T-helper 1 cell (primary cell): ENCODE data around the gene ARHGEF28.
A peak's percentile ranks its signal among the peaks of the same experiment; 100 is the strongest.

Source experiments
- DNase-seq, 5 donors: peaks; one replicate each; pipeline ENCODE4 v3.0.0-alpha.2; 2012 to 2020
- total RNA-seq, 4 donors: gene quantifications; one replicate each; lab custom pipeline; 2026; lab: John Stamatoyannopoulos, UW

ARHGEF28 gene, protein sequence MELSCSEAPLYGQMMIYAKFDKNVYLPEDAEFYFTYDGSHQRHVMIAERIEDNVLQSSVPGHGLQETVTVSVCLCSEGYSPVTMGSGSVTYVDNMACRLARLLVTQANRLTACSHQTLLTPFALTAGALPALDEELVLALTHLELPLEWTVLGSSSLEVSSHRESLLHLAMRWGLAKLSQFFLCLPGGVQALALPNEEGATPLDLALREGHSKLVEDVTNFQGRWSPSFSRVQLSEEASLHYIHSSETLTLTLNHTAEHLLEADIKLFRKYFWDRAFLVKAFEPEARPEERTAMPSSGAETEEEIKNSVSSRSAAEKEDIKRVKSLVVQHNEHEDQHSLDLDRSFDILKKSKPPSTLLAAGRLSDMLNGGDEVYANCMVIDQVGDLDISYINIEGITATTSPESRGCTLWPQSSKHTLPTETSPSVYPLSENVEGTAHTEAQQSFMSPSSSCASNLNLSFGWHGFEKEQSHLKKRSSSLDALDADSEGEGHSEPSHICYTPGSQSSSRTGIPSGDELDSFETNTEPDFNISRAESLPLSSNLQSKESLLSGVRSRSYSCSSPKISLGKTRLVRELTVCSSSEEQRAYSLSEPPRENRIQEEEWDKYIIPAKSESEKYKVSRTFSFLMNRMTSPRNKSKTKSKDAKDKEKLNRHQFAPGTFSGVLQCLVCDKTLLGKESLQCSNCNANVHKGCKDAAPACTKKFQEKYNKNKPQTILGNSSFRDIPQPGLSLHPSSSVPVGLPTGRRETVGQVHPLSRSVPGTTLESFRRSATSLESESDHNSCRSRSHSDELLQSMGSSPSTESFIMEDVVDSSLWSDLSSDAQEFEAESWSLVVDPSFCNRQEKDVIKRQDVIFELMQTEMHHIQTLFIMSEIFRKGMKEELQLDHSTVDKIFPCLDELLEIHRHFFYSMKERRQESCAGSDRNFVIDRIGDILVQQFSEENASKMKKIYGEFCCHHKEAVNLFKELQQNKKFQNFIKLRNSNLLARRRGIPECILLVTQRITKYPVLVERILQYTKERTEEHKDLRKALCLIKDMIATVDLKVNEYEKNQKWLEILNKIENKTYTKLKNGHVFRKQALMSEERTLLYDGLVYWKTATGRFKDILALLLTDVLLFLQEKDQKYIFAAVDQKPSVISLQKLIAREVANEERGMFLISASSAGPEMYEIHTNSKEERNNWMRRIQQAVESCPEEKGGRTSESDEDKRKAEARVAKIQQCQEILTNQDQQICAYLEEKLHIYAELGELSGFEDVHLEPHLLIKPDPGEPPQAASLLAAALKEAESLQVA (N-terminal part only)
- 0 to 0.31 (median 0.15) reads per million in 4 donors for total RNA-seq

DNA sequence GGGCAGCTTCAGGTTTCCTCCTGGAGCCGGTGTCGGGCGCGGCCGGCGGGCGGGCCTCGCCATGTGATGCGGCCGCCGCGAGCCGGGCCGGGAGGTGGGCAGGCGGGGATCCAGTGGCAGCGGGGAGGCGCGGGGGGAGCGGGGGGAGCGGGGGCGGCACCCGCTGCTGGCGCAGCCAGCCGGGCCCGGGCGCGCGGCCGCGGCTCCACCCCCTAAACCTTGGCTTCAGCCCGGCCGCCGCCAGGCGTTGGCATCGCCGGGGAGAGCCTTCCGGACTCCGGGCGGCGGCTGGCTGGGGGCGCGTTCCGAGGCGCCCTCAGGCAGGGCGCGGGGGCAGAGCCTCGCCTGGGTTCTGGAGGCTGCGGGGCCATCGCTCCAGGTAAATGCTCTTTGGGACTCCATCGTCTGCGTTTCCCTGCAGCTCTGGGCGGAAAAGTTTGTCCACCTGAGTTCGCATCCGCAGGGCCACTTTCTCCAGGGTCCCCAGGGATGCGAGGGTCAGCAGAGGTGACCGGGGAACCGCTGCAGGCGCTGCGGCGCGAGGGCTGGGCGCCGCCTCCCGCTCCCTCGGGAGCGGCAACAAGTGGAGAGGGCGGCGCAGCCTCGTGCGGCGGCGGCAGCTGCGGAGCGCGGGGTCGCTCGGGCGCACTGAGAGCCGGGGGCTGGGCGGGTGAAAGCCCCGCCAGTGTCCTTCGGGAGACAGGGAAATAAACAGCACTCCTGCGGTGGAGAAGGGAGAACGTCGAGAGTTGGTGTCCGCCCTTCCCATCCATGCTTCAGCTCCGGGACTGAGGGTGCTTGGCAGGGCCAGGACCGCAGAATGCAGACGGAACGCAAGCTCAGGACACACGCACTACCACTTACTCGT is at the start of gene ARHGEF28:
TSS of gene ARHGEF28 (plus strand) at position 253 of the 868 bp plus-strand sequence. CDS start 58,656 bp downstream, outside the sequence.
- DNase-seq, result peak in 1 of 5 donors; percentile 18

DNA sequence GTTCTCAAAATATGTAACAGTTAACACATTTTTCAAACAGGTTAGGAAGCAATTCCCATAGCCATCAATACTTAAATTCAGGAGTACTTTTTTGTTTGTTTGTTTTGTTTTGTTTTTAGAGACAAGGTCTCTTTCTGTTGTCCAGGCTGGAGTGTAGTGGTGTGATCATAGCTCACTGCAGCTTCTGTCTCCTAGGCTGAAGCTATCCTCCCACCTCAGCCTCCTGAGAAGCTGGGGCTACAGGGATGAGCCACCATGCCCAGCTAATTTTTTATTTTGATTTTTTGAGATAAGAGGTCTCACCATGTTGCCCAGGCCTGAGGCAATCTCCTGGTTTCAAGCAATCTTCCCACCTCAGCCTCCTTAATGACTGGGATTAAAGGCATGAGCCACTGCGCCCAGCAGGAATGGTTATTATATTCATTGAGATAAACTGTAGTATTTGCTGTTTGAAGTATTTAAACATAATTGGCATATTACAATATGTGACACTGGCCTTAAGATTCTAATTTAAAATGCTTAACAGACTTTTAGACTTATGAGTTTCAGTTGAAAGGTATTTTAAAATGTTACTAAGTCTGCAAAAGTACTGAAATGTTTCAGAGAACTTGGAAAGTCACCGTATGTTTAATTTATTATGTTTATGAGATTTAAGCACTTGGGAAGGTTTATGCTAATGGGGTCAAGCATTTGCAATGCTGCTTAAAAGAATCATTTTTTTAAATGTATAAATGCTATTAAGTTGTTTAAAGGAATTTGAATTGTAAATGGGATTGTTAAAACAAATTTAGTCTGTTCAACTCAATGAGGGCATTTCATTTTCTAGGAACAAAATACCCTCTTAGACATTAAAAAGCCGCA is 43.5 kb upstream of the ARHGEF28 start:
- no peak for DNase-seq

DNA sequence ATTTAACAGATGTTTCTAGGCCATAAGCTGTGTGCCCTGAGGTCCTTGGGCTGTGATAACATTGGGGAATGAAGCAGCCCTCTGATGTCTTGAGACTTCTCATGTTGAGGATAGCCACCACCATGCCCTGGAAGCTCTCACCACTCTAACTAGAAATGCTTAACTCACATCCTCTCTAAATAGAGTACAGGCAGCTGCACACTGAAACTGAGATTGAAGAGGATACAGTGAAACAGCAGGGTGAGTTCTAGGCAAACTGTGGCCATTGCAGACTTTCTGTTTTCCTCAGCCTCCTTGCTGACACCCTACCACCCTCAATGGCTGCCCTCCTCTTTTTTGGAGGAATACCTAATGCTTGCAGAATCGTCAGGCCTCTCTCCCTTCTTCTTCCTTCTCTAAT is 38.1 kb upstream of the ARHGEF28 start:
- no peak for DNase-seq

DNA sequence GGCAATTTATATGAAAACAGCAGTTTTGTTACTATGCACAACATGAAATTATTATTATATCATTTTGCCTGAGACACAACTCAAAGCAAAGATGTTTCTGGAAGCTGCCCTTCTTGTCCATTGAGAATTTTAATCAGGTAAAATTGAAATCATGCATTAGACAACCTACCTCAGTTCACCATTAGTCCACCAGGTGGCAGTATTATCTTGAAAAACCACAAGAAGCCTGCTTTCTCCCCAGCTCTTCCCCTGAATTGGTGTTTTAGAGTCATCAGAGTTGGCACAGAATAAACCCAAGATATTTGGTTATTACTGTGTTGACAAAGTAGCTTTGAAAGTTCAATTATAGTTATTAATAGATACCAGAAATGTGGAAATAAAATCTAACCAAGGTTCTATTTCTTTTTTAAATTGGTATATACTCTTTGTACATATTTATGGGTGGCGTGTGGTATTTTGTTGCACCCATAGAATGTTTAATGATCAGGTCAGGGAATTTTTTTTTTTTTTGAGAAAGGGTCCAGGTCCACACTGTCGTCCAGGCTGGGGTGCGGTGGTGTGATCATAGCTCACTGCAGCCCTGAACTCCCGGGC is 34.8 kb upstream of the ARHGEF28 start:
- peak in 4 of 5 donors; percentile 15 to 60 (median 49) for DNase-seq

DNA sequence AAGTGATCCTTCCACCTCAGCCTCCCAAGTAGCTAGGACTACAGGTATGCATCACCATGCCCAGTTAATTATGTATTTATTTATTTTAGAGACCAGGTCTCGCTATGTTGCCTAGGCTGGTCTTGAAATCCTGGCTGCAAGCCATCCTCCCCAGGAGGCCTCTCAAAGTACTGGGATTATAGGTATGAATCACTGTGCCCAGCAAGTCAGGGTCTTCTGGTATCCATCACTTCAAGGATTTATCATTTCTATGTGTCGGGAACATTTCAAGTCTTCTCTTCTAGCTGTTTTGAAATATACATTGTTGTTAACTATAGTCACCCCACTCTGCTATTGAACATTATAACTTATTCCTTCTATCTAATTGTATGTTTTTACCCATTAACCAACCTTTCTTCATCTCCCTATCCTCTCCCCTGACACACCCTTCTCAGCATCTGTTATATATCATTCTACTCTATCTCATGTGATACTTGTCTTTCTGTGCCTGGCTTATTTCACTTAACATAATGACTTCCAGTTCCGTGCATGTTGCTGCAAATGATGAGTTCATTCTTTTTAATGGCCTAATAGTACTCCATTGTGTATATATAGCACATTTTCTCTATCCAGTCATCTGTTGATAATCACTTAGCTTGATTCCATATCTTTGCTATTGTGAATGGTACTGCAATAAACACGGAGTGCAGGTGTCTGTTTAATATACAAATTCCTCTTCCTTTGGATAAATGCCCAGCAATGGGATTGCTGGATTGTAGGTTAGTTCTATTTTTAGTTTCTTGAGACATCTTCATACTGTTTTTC is 34.1 kb upstream of the ARHGEF28 start:
- no peak for DNase-seq

DNA sequence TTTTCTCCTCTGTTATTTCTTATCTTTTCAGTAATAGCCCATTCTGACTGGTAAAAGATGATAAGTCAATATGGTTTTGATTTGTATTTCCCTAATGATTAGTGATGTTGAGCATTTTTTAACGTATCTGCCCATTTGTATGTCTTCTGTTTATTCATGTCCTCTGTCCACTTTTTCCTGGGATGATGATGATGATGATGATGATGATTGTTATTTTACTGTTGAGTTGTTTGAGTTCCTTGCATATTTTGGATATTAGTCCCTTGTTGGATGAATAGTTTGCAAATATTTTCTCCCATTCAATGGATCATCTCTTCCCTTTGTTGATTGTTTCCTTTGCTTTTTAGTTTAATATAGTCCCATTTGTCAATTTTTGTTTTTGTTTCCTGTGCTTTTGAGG is 33.4 kb upstream of the ARHGEF28 start:
- DNase-seq, result no peak

DNA sequence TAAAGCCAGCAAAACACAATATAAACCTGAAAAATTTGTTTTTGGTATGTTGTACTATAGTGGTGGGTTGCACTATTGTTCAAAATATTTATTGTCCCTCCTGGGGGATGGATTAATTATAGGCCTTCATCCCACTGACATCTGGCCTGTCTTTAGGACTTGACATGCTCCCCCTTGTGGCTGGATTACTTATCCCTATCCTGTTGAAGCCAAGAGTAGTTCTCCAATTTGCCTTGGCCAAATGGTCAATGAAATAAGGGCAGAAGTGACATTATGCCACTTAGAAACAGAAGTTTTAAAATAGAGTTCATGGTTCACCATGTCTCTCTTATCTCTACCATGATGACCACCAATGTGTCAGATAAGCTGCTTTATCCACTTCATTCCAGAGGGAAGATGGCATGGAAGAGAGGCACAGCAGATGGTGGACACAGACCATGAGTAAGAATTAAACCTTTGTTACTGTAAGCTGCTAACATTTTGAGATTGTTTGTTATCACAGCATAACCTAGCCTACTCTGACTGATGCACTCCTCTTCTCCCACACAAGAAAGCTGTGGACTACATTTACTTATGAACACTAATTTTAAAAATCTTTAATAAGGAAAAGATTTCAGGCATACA is 29.2 kb upstream of the ARHGEF28 start:
- DNase-seq, result no peak

DNA sequence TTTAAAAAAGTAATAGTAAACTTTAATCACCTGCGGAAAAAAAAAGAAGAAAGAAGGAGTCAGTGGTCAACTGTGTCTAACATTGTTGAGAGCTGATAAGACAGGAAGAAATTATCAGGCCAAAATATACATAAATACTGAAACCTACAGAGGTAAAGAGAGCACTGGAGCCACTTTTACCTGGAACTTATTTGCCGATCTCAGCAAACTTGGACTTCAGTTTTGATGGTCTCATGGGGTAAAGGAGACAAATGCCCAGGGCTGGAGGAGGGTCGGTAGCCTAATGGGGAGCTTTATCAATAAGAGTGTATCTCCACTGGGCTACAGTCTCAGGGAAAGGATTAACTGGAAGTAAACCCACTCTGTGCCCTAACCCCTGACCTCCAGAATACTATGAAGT is 26.6 kb upstream of the ARHGEF28 start:
- no peak for DNase-seq

DNA sequence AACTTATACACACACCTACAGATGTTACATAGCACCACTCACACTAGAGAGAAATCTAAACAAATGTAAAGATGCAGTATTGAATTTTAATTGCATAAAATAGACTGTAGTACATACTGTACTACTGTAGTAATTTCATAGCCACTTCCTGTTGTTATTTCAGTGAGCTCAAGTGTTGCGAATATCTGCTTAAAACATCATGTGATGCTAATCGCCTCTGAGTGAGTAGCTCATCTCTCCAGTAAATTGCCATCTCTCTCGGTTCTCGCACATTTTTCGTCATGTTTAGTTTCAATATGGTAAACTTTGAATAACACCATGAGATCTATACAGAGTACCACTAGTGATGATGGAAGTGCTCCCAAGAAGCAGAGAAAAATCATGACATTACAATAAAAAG is 22.0 kb upstream of the ARHGEF28 start:
- DNase-seq, result no peak

DNA sequence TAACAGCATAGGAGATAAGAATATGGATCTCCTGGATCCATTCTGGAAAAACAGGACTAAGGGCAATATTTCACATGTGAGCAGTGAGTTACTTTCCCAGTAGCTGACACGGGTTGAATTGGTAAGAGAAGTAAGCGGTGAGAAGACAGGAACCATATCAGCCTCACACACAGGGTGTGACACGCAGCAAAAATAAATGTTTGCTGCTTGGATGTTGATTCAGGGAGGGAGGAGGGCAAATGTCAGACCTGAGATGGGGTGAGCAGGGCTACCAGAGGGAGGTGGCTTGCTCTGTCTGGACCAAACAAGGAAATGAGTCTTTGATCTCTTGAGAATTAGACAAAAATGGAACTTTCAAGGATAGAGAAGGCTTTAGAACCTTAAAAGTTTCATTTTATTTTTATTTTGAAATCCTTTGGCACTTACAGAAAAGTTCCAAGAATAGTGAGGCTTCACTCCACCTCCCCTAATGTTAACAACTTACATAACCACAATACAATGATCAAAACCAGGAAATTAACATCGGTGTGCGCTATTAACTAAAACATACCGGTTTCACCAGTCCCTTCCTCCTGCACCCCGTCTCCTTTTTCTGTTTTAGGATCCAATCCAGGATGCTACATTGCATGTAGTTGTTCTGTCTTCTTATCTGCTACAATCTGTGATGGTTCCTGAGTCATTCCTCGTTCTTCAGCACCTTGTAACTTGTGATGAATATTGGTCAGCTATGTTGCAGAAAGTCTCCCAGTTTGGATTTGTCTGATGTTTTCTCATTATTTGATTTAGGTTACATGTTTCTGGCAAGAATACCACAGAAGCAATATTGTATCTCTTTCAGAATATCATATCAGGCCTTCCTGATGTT is 20.5 kb upstream of the ARHGEF28 start:
- no peak for DNase-seq

DNA sequence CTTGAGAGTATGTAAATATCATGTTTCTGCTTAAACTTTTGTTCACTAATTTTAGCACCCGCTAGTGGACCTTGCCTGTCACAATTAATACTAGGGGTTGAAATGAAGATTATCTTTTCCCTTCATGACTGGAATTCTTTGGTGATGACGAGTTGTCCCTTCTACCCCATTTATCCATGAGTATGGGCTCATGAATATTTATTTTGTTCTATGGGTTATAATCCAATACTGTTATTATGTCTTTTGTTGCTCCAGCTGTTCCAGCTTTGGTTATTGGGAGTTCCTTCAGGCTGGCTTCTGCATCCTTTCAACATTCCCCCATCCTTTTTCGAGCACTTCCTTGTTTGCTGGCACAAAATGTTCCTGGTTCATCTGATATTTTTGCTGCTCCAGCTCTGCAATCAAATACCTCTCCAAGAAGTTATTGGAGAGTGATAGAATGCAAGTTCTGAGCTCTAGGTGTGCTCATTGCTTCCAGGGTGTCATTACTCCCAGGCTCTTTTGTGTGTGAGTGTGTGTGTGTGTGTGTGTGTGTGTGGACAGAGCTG is 19.7 kb upstream of the ARHGEF28 start:
- no peak for DNase-seq

DNA sequence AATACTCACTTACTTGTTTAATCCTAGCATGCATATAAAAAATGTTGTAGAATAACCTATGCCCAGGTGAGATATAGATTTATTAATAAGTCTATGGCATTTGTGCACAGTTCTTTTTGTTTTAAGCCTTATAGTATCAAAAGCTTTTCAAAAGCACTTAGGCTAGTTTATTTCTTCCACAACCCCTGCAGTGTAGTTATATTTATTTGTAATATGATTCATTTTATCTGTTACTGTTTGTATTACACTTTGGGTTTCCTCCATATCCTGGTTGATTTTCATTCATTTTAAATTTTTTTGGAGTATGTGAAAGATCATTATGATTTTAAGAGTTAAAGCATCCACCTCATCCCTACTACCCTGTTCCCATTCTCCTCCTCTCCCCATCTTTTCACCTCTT is 18.8 kb upstream of the ARHGEF28 start:
- no peak for DNase-seq

DNA sequence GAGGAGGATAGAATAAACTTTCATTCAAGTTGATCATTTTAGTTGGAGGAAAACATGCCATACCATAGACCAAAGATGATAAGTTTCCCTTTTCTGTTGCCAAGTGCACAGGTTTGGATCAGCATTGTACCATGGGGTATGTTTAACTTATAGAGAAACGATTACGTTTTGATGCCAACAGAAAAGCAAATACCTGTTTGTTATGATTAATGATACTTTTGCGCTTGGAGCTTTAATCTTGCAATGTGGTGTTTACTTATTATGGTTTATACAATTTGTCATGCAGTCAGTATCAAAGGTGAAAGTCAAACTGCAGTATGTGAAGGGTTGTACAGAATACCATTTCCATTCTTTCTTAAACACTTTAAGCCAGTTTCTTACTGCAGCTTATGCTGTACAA is 13.2 kb upstream of the ARHGEF28 start:
- no peak for DNase-seq

DNA sequence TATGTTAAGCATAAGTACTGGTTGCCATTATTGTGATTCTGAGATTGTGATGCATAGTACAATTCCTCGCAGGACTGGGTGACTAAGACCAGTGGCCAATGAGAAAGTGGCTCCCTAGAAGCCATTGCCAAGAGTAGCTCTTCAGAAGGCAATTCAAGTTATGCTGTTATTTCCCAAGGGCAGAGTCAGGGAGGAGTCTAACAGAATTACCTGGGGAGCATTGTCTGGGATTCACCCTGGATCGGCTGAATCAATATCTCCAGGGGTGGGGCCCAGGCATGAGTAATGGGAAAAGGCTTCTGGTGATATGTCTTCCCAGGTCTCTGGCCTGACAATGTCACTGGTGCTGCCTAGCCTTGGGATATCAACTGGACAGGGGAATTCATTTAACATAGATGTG is 10.9 kb upstream of the ARHGEF28 start:
- no peak for DNase-seq

DNA sequence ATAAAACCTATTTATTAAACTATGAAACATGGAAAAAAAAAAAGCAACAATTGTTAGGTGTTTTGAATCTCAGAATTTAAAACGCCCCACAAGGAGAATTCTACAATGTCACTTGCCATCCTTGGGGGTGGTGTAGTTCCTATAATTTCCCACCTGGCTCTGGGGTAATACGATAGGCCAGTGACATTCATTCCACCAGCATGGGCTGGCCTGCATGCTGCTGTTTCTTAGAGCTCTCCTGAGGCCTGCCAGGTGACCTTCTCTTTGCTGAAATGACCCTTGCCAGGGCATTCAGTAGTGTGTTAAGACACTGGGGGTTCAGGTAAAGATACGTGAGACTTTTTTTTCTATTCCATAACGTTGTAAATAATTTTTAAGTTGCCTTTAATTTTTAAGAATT is 10.0 kb upstream of the ARHGEF28 start:
- DNase-seq, result no peak

DNA sequence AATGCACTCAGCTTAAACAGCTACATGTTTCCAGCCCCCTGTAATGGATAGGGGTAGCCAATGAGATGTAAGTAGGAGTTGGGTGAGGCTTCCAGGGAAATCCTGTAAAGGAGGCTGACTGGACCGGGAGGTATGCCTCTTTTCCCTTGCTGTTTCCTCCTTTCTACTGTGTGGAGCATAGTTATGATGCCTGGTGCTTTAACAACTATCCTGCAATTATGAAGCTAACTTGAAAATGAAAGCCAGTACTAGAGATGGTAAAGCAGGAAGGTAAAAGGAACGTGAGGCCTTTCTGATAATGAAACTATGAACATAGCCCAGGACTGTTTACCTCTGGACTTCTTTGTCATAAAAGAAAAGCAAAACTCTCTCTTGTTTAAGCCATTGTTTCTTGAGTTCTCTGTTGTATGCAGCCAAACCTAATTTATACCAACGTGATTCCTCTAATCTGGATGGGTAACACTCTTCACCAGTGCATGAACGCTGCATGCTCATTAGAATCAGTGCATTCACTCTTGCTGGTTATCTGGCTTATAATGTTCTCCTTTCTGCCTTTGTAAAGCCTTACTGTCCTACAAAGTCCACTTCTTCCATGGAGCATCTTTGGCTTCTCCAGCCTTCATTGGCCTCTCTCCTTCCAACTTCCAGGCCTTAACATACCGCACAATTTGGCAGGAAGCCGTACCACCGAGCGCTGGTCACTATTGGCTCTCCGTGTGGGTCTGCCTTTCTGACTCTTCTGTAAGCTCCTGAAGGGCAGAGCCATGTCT is 8.3 kb upstream of the ARHGEF28 start:
- no peak for DNase-seq
